Spleen (tissue), 11 donors: Measurements from ENCODE around the gene APLF. TPM values are rescaled to one million over a fixed set of nuclear protein-coding genes. Genes with fewer than 3 reads are reported as not detected.

Experiments
- DNase-seq: peaks from one replicate; pipeline ENCODE4 v3.0.0-alpha.2; 2020
- H3K27ac ChIP-seq, 8 donors: fragments of 200-600 bp; sonication (generic) in 7 of 8; 1 replicate in 4 of 8; 2 replicates in 4 of 8; pipeline versions ENCODE4 v1.5.0 to v1.8.0; 2016 to 2021; ENCODE audit warnings: inconsistent platforms in 4 of 8, mild to moderate bottlenecking in 4 of 8, moderate library complexity in 1 of 8
- H3K27me3 ChIP-seq, 7 donors: fragments of 200-600 bp; sonication (generic) in 6 of 7; replicated peaks in 1 of 7; 1 replicate in 4 of 7; 2 replicates in 3 of 7; pipeline versions ENCODE4 v1.5.0 to v1.8.0; 2016 to 2021; ENCODE audit warnings: inconsistent platforms in 3 of 7, mild to moderate bottlenecking in 1 of 7
- H3K36me3 ChIP-seq, 6 donors: fragments of 200-600 bp; sonication (generic) in 5 of 6; 1 replicate in 4 of 6; 2 replicates in 2 of 6; pipeline versions ENCODE4 v1.5.0 to v1.8.0; 2016 to 2021; ENCODE audit warnings: inconsistent platforms in 2 of 6
- H3K4me1 ChIP-seq, 6 donors: fragments of 200-600 bp; sonication (generic) in 5 of 6; 1 replicate in 3 of 6; 2 replicates in 3 of 6; pipeline versions ENCODE4 v1.5.0 to v1.8.0; 2016 to 2021; ENCODE audit warnings: inconsistent platforms in 3 of 6
- H3K4me3 ChIP-seq, 8 donors: fragments of 200-600 bp; sonication (generic) in 7 of 8; 1 replicate in 4 of 8; 2 replicates in 4 of 8; pipeline versions ENCODE4 v1.5.0 to v1.8.0; 2016 to 2021; ENCODE audit warnings: inconsistent platforms in 4 of 8, mild to moderate bottlenecking in 4 of 8, moderate library complexity in 2 of 8
- H3K9me3 ChIP-seq, 8 donors: fragments of 200-600 bp; sonication (generic) in 7 of 8; 1 replicate in 4 of 8; 2 replicates in 4 of 8; pipeline versions ENCODE4 v1.5.0 to v1.8.0; 2016 to 2021; ENCODE audit warnings: inconsistent platforms in 4 of 8
- POLR2A ChIP-seq, 3 donors: fragments of 450-650 bp; IDR thresholded peaks; one replicate each; pipeline ENCODE4 v1.5.1; 2017; ENCODE audit warnings: antibody characterized with exemption in 3 of 3, mild to moderate bottlenecking in 1 of 3
- POLR2AphosphoS5 ChIP-seq, 3 donors: sonication (generic); formaldehyde crosslinking; IDR thresholded peaks; one replicate each; pipeline ENCODE4 v1.5.1; 2017; ENCODE audit warnings: antibody characterized with exemption in 3 of 3
- WGBS, 5 donors: extraction: QIAGEN DNeasy Blood & Tissue Kit in 3 of 5; methylation state at CpG; one replicate each; pipeline versions ENCODE4 v1.1.5 to v1.1.7; 2013 to 2018; 5-methylcytosine and 5-hydroxymethylcytosine counted together
- intact Hi-C: fragments of 100-400 bp; cut with DNase I; formaldehyde crosslinking; loops from one replicate; pipeline ENCODE4 v1.15.0; 2023; ENCODE audit warnings: low total_unique reads
- polyA plus RNA-seq, 3 donors: library from polyadenylated mRNA; stranded (reverse); fragments of 200-250 nt; gene quantifications; one replicate each; pipeline ENCODE4 v1.2.1, GENCODE V29; 2013
- total RNA-seq, 7 donors: library from RNA; depleted of rRNA in 3 of 7; stranded (reverse); fragments of >200 nt in 3 of 7; fragmentation: NEBNext Ultra II Directional in 4 of 7; extraction: Animal tissue kit (Norgen Biotek cat#: 25700) in 4 of 7; gene quantifications; one replicate each; pipeline versions ENCODE4 v1.1.0 to v1.2.1, GENCODE V29; 2016 to 2021
- TF ChIP-seq, protein P1 (sequence below), 11 experiments: fragments of 200-600 bp in 7 of 11; fragments of 450-650 bp in 4 of 11; sonication (generic) in 4 of 11; IDR thresholded peaks in 8 of 11; conservative IDR thresholded peaks in 3 of 11; 1 replicate in 7 of 11; 2 replicates in 4 of 11; pipeline versions ENCODE4 v1.4.0 to v1.8.0; 2016 to 2021; ENCODE audit warnings: antibody characterized with exemption in 11 of 11, inconsistent platforms in 4 of 11, mild to moderate bottlenecking in 1 of 11
- donor health status: healthy with polysubstance abuse.
- donor health status: DM: no; HTN: no; CAD: no; lungs with moderate emphysema.
- donor health status: DM: no; HTN: no; CAD: no.
- donor health status: Bipolar disorder and iron deficiency.
- donor health status: healthy.
- donor health status: DM: no; HTN: no; CAD: no.
- donor health status: DM: yes; HTN: yes; CAD: no.

Gene APLF
- total and polyA plus RNA-seq, 10 donors = 1.1 to 7.2 (median 5.0) TPM

DNA sequence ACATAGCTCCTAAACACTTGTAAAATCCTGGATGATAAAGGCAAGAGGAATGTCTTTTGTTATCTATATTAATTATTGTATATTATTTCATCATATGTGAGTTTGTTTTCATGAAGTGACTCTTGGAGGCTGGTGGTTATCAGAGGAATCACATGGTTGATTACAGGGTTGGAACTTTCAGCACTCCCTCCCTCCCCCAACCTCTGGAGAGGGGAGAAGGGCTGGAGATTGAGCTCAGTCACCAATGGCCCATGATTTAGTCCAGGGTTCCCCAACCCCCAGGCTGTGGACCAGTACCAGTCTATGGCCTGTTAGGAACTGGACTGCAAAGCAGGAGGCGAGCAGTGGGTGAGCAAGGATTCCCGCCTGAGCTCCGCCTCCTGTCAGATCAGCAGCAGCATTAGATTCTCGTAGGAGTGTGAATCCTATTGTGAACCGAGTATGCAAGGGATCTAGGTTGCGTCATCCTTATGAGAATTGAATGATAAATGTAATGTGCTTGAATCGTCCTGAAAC, 38.0 kb upstream of the APLF start:
- H3K4me1 ChIP-seq = peaks cover 31 to 62% (median 47%) of the 10 kb centered on the region in 6 donors

GRCh38 chr2:68431316-68431972, 35.9 kb upstream of the APLF start:
- no peak for DNase-seq
- Histone ChIP-seq H3K9me3 (no peaks in the 10 kb centered on the region), H3K27ac (no peak overlapping the region), H3K27me3 (no peaks in the 10 kb centered on the region), H3K4me3 (no peak overlapping the region), H3K36me3 (no peaks in the 10 kb centered on the region), H3K4me1 (peaks cover 23 to 50% (median 27%) of the 10 kb centered on the region in 6 donors)
- WGBS, 5 donors = 80 to 86% (median 83%) methylated on average over 8 of the region's 8 CpGs
- no peak for TF ChIP-seq POLR2A (IDR thresholded peaks at IDR 0.05)
- TF ChIP-seq, protein P1, sequence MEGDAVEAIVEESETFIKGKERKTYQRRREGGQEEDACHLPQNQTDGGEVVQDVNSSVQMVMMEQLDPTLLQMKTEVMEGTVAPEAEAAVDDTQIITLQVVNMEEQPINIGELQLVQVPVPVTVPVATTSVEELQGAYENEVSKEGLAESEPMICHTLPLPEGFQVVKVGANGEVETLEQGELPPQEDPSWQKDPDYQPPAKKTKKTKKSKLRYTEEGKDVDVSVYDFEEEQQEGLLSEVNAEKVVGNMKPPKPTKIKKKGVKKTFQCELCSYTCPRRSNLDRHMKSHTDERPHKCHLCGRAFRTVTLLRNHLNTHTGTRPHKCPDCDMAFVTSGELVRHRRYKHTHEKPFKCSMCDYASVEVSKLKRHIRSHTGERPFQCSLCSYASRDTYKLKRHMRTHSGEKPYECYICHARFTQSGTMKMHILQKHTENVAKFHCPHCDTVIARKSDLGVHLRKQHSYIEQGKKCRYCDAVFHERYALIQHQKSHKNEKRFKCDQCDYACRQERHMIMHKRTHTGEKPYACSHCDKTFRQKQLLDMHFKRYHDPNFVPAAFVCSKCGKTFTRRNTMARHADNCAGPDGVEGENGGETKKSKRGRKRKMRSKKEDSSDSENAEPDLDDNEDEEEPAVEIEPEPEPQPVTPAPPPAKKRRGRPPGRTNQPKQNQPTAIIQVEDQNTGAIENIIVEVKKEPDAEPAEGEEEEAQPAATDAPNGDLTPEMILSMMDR (IDR thresholded peaks at IDR 0.05 in 8 of 11, conservative IDR thresholded peaks at IDR 0.05 in 3 of 11) = no peak
- no peak for TF ChIP-seq POLR2AphosphoS5 (IDR thresholded peaks at IDR 0.05)
- intact Hi-C loops = no loop called here

More for the DNA sequence above, 38.0 kb upstream of the APLF start:
- intact Hi-C loops = loop anchor here (10.0 kb wide), 1 partner anchor 55 kb away; no protein-coding TSS in a partner anchor
- H3K27ac ChIP-seq = no peak overlapping the region
- H3K27me3 ChIP-seq = no peaks in the 10 kb centered on the region
- H3K9me3 ChIP-seq = no peaks in the 10 kb centered on the region
- H3K36me3 ChIP-seq = no peaks in the 10 kb centered on the region
- 81 to 92% (median 84%) methylated on average over 7 of the region's 7 CpGs for WGBS, 5 donors
- no peak for DNase-seq
- no peak overlapping the region for H3K4me3 ChIP-seq
- no peak for TF ChIP-seq POLR2AphosphoS5 (IDR thresholded peaks at IDR 0.05)
- TF ChIP-seq, protein P1 (IDR thresholded peaks at IDR 0.05 in 8 of 11, conservative IDR thresholded peaks at IDR 0.05 in 3 of 11) = no peak
- TF ChIP-seq POLR2A (IDR thresholded peaks at IDR 0.05) = no peak

- 82 to 88% (median 84%) methylated on average over 9 to 14 of the region's 14 CpGs for WGBS, 5 donors
- no peaks in the 10 kb centered on the region for H3K27me3 ChIP-seq
- H3K4me1 ChIP-seq = peaks cover 8 to 37% (median 13%) of the 10 kb centered on the region in 6 donors
- no peaks in the 10 kb centered on the region for H3K9me3 ChIP-seq
- H3K36me3 ChIP-seq = no peaks in the 10 kb centered on the region
- no peak overlapping the region for H3K4me3 ChIP-seq
- peak; percentile 76 for DNase-seq
- TF ChIP-seq POLR2AphosphoS5 (IDR thresholded peaks at IDR 0.05) = no peak
- no peak for TF ChIP-seq POLR2A (IDR thresholded peaks at IDR 0.05)
- TF ChIP-seq, protein P1 (IDR thresholded peaks at IDR 0.05 in 8 of 11, conservative IDR thresholded peaks at IDR 0.05 in 3 of 11) = no peak
- intact Hi-C loops = no loop called here
- H3K27ac ChIP-seq = no peak overlapping the region
Observed at GRCh38 chr2:68432696-68433658, 34.4 kb upstream of the APLF start.
